Mononuclear cell (primary cell): ENCODE results near the gene KRT82. TPM values are rescaled to one million over a fixed set of nuclear protein-coding genes. Genes with fewer than 3 reads are reported as not detected.

Experiments
- H3K27me3 ChIP-seq: 2 replicates; pipeline ENCODE4 v1.6.0; 2011; ENCODE audit warnings: low read length, control low read depth; ENCODE audit not compliant: insufficient read depth
- H3K4me1 ChIP-seq: 2 replicates; pipeline ENCODE4 v1.5.1; 2011; ENCODE audit warnings: mild to moderate bottlenecking, low read length, control low read depth; ENCODE audit not compliant: insufficient read depth
- H3K4me3 ChIP-seq: 2 replicates; pipeline ENCODE4 v1.5.1; 2011; ENCODE audit warnings: mild to moderate bottlenecking, low read length, moderate library complexity
- H3K9me3 ChIP-seq: 2 replicates; pipeline ENCODE4 v1.5.1; 2011; ENCODE audit warnings: low read depth, mild to moderate bottlenecking, control low read depth, low read length
- total RNA-seq: library from RNA; depleted of rRNA; stranded (reverse); fragments of >200 nt; gene quantifications from one replicate; pipeline ENCODE4 v1.2.3, GENCODE V29; 2012

KRT82 gene
- total RNA-seq, 1 donor = not detected

- Histone ChIP-seq H3K4me3 (no peak overlapping the region), H3K9me3 (no peaks in the 10 kb centered on the region), H3K4me1 (no peaks in the 10 kb centered on the region), H3K27me3 (no peaks in the 10 kb centered on the region)
Measured at GRCh38 chr12:52389313-52390207, 16.6 kb downstream of the KRT82 start.

- H3K9me3 ChIP-seq = no peaks in the 10 kb centered on the region
- no peak overlapping the region for H3K4me3 ChIP-seq
- H3K4me1 ChIP-seq = no peaks in the 10 kb centered on the region
Measured at GRCh38 chr12:52387859-52388258, 18.3 kb downstream of the KRT82 start.

GRCh38 chr12:52385226-52385702 lies 20.9 kb downstream of the KRT82 start, which contains the start of gene KRT84:
Gene KRT84, minus strand, starts transcription at chr12:52385652. Its CDS starts 67 bp downstream, at chr12:52385585.
- Histone ChIP-seq H3K4me3 (no peak within 1 kb of the TSS), H3K27me3 (no peaks in the 10 kb centered on the region), H3K4me1 (no peaks in the 10 kb centered on the region), H3K9me3 (no peaks in the 10 kb centered on the region)

More at GRCh38 chr12:52387859-52388258, 18.3 kb downstream of the KRT82 start:
- no peaks in the 10 kb centered on the region for H3K27me3 ChIP-seq

GRCh38 chr12:52383331-52383730 lies 22.8 kb downstream of the KRT82 start:
- H3K27me3 ChIP-seq = no peaks in the 10 kb centered on the region
- H3K9me3 ChIP-seq = no peaks in the 10 kb centered on the region
- no peak overlapping the region for H3K4me3 ChIP-seq
- no peaks in the 10 kb centered on the region for H3K4me1 ChIP-seq

- H3K4me3 ChIP-seq = no peak overlapping the region
- no peaks in the 10 kb centered on the region for H3K4me1 ChIP-seq
- H3K27me3 ChIP-seq = no peaks in the 10 kb centered on the region
- no peaks in the 10 kb centered on the region for H3K9me3 ChIP-seq
Measured at GRCh38 chr12:52382854-52383253, 23.3 kb downstream of the KRT82 start.

- no peak overlapping the region for H3K4me3 ChIP-seq
- H3K4me1 ChIP-seq = no peaks in the 10 kb centered on the region
- H3K9me3 ChIP-seq = no peaks in the 10 kb centered on the region
- no peaks in the 10 kb centered on the region for H3K27me3 ChIP-seq
Measured at GRCh38 chr12:52381206-52381605, 24.9 kb downstream of the KRT82 start.

- Histone ChIP-seq H3K4me3 (no peak overlapping the region), H3K4me1 (no peaks in the 10 kb centered on the region), H3K9me3 (no peaks in the 10 kb centered on the region), H3K27me3 (no peaks in the 10 kb centered on the region)
Measured at GRCh38 chr12:52380271-52380694, 25.9 kb downstream of the KRT82 start.

GRCh38 chr12:52379536-52379935 lies 26.6 kb downstream of the KRT82 start:
- Histone ChIP-seq H3K27me3 (no peaks in the 10 kb centered on the region), H3K9me3 (no peaks in the 10 kb centered on the region), H3K4me3 (no peak overlapping the region)

GRCh38 chr12:52378091-52378490 lies 28.0 kb downstream of the KRT82 start:
- Histone ChIP-seq H3K9me3 (no peaks in the 10 kb centered on the region), H3K4me3 (no peak overlapping the region), H3K4me1 (no peaks in the 10 kb centered on the region), H3K27me3 (no peaks in the 10 kb centered on the region)

More at GRCh38 chr12:52379536-52379935, 26.6 kb downstream of the KRT82 start:
- H3K4me1 ChIP-seq = no peaks in the 10 kb centered on the region

GRCh38 chr12:52377266-52377665 lies 28.9 kb downstream of the KRT82 start:
- Histone ChIP-seq H3K27me3 (no peaks in the 10 kb centered on the region), H3K4me1 (no peaks in the 10 kb centered on the region), H3K9me3 (no peaks in the 10 kb centered on the region)

GRCh38 chr12:52372216-52373154 lies 33.6 kb downstream of the KRT82 start:
- Histone ChIP-seq H3K9me3 (no peaks in the 10 kb centered on the region), H3K4me3 (no peak overlapping the region), H3K4me1 (no peaks in the 10 kb centered on the region), H3K27me3 (no peaks in the 10 kb centered on the region)

More at GRCh38 chr12:52377266-52377665, 28.9 kb downstream of the KRT82 start:
- no peak overlapping the region for H3K4me3 ChIP-seq

GRCh38 chr12:52371716-52372115 lies 34.4 kb downstream of the KRT82 start:
- Histone ChIP-seq H3K4me1 (no peaks in the 10 kb centered on the region), H3K9me3 (no peaks in the 10 kb centered on the region)

GRCh38 chr12:52370926-52371608 lies 35.1 kb downstream of the KRT82 start:
- H3K27me3 ChIP-seq = no peaks in the 10 kb centered on the region
- H3K4me1 ChIP-seq = no peaks in the 10 kb centered on the region
- H3K4me3 ChIP-seq = no peak overlapping the region
- H3K9me3 ChIP-seq = no peaks in the 10 kb centered on the region

More at GRCh38 chr12:52371716-52372115, 34.4 kb downstream of the KRT82 start:
- Histone ChIP-seq H3K4me3 (no peak overlapping the region), H3K27me3 (no peaks in the 10 kb centered on the region)

GRCh38 chr12:52369809-52370208 lies 36.3 kb downstream of the KRT82 start:
- H3K4me1 ChIP-seq = no peaks in the 10 kb centered on the region
- H3K27me3 ChIP-seq = no peaks in the 10 kb centered on the region
- no peak overlapping the region for H3K4me3 ChIP-seq
- H3K9me3 ChIP-seq = no peaks in the 10 kb centered on the region
